Measurements from ENCODE around the gene MMP11.
A peak's percentile ranks its signal among the peaks of the same experiment; 100 is the strongest.
"Not testable (repeated sequence)": the region's sequence is repeated elsewhere in the genome, so short reads cannot be mapped to it uniquely, and the experiment has no call there.

The MMP11 gene, protein sequence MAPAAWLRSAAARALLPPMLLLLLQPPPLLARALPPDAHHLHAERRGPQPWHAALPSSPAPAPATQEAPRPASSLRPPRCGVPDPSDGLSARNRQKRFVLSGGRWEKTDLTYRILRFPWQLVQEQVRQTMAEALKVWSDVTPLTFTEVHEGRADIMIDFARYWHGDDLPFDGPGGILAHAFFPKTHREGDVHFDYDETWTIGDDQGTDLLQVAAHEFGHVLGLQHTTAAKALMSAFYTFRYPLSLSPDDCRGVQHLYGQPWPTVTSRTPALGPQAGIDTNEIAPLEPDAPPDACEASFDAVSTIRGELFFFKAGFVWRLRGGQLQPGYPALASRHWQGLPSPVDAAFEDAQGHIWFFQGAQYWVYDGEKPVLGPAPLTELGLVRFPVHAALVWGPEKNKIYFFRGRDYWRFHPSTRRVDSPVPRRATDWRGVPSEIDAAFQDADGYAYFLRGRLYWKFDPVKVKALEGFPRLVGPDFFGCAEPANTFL

DNA sequence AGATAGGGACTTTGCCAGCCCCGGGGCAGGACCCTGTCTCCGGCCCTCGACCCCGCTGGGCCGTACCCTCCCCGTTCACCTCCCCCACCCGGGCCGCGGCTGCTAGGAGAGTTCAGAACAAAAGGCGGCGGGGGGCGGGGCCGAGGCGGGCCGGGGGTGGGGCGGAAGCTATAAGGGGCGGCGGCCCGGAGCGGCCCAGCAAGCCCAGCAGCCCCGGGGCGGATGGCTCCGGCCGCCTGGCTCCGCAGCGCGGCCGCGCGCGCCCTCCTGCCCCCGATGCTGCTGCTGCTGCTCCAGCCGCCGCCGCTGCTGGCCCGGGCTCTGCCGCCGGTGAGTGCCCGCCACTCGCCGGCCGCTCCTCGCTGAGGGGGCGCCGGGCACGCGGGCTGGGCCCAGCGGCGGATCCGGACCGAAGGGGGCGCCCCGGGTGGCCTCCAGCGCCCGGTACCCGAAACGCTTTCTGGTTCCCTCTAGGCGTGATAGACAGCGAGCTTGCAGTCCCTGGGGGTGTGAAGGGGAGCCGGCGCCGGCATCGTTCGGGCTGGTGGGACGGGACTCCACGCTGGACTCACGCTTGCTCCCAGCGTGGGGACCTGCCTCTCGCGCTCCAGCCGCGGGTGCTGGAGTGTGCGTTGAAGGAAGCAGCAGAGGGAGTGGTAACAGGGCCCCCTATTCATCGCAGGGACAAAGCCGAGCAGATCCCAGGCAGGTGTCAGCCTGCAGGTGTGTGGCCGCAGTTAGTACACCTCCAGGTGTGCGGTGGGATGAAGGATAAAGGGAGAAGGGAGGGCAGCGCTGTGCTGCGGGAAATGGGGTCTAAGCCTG is at the start of gene MMP11:
MMP11 (plus strand) TSS at position 201 of the 825 bp plus-strand sequence; CDS start at position 223, 22 bp downstream.
- DNase-seq (ENCODE audit: low read depth): peak; percentile 67

DNA sequence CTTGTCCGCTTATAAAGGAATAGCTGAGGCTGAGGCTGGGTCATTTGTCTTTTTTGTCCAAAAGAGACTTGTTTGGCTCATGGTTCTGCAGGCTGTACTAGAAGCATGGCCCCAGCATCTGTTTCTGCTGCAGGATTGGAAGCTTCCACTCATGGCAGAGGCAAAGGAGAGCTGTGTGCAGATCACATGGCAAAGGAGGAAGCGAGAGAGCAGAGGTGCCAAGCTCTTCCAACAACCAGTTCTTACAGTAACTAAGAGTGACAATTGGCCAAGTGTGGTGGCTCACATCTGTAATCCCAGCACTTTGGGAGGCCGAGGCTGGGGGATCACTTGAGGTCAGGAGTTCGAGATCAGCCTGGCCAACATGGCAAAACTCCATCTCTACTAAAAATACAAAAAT is 44.5 kb upstream of the MMP11 start:
- DNase-seq (ENCODE audit: low read depth): not testable (repeated sequence)

DNA sequence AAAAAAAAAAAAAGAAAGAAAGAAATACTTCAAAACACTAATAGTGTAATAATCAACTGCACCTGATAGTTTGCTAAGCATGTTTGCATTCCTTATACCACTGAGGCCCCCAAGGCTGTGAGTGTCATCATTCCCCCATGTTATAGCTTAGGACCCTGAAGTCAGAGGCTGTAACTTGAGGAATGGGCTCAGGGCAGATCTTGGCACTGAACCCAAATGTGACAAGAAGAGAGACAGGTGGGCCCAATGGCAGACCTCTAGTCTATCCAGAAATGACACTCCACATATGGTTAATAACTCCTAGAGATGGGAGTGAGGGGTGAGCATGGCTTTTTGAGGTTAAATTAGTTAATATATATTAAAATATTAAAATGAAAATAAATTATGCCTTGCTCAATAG is 35.0 kb upstream of the MMP11 start:
- no peak for DNase-seq (ENCODE audit: low read depth)

DNA sequence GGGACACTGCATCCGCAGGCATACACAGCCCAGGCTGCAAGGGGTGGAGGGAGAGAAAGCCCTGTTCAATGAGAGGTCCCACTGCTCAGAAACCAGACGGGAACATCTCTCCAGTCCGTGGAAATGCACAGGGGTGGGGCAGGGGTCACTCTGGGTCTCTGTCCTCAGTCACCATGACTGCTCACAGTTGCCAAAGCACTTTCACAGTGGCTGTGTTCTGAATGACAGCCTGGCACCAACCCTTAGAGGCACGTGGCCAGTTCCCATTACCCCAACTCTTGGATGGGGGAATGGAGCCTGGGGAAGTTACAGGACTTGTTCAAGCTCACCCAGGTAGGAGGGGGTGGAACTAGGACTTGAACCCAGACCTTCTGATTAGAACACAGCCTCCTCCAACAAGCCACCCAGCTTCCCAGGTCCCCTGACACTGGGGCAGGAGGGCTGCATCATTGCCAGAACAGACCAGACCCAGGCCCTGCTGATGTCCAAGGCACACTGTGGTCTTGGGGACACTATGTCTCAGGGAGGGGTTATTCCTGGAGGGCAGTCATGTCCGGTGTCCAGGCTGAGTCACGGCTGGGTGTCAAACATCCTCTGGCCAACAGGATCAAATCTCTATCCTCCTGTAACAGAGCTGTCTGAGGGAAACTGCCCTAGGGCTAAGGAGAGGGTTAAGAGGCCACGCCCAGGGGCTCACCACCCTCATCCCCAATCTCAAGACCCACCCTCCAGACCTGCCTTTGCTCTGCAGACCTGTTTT is 30.0 kb upstream of the MMP11 start:
- no peak for DNase-seq (ENCODE audit: low read depth)

DNA sequence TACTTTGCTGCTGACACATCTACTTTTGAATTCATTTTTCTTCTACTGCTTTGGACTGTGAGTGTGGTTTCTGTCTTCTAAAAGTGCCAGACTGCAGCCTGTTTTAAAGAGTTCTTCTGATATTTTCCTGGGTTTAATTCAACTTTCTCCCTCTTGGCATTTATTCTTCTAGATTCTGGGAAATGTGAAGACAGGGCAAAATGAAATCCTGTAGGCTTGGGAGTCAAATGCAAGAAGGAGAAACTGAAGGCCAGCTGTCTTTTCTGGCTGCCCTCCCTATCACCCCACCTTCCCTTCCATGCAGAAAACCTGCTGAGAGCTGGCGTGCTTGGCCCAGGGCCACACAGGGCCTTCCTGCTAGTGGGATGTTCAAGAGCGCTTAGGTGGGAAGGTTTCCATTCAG is 29.3 kb upstream of the MMP11 start:
- no peak for DNase-seq (ENCODE audit: low read depth)

DNA sequence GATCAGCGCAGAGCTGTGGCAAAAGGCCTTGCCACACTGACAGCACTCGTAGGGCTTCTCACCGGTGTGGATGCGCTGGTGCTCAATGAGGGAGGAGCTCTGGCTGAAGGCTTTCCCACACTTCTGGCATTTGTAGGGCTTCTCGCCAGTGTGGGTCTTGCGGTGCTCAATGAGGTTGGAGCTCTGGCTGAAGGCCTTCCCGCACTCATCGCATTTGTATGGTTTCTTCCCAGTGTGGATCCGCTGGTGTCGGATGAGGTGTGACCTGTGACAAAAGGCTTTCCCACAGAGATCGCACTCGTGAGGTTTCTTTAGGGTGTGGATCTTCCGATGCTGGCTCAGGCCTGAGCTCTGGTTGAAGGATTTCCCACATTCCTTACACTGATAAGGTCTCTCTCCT is 28.6 kb upstream of the MMP11 start:
- DNase-seq (ENCODE audit: low read depth): no peak

DNA sequence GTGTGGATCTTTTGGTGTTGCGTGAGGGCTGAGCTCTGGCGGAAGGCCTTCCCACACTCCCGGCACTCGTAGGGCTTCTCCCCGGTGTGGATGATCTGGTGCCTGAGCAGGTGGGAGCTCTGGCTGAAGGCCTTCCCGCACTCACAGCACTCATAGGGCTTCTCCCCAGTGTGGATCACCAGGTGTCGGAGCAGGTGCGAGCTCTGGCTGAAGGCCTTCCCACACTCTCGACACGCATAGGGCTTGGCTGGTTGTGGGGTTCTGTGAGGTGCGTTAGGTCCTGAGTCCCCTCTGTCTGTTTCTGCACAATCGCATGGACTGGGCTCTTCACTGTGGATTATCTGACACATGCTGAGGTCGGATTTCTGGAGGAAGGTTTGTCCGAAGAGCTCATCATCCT is 28.2 kb upstream of the MMP11 start:
- no peak for DNase-seq (ENCODE audit: low read depth)

DNA sequence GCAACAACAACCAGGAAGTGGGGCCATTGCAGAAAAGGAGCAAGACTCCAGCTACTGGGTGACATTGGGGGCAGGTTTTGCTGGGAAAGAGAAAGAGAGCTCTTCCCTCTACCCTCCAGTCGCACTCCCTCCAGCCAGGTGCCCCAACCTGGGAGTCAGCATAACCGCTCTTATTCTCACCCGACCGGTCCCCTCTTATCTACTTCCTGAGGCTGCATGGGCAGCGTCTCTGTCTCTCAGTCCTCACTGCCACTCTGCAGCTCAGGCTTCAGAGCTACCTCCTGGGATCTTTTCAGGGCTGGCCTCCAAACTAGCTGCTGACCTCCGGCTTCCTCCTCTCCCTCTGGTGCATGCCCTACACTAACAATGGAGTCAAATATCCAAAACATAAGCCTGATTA is 26.9 kb upstream of the MMP11 start:
- DNase-seq (ENCODE audit: low read depth): no peak

DNA sequence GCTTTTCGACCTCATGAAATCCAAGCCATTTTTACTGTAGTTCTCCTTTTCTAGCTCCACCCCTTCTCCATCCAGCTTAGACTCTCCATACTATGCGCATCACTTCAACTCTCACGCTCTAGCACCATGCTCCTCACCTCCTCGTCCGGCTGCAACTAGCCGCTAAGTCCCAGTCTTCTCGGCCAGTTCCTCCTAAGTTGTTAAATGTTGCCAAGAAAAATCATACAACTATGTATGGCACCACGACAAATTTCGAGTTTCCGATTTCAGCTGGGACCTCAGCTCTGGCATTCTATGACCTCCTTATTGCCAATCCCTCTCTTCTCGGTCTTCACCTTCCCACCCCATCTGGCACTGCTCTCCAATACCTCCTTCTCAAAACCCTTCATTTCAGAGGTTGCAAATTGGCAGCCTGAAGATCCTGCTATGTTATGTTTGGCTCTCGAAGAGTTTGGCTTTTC is 22.8 kb upstream of the MMP11 start:
- DNase-seq (ENCODE audit: low read depth): no peak

DNA sequence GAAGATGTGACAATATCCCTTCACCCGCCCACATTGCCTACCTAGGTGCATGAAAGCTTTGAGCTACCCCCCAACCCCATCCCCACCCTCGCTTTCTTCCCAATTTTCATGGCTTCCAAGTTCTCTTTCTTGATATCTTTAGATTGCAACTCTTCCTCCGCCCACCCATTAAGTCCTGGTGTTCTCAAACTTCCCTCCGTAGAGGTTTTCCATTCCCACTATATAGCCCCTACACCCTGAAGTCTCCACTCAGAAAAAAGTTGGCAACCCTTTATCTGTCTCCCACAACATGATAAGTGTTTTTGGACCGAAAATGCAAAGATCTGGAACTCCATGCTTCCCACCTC is 22.3 kb upstream of the MMP11 start:
- no peak for DNase-seq (ENCODE audit: low read depth)

DNA sequence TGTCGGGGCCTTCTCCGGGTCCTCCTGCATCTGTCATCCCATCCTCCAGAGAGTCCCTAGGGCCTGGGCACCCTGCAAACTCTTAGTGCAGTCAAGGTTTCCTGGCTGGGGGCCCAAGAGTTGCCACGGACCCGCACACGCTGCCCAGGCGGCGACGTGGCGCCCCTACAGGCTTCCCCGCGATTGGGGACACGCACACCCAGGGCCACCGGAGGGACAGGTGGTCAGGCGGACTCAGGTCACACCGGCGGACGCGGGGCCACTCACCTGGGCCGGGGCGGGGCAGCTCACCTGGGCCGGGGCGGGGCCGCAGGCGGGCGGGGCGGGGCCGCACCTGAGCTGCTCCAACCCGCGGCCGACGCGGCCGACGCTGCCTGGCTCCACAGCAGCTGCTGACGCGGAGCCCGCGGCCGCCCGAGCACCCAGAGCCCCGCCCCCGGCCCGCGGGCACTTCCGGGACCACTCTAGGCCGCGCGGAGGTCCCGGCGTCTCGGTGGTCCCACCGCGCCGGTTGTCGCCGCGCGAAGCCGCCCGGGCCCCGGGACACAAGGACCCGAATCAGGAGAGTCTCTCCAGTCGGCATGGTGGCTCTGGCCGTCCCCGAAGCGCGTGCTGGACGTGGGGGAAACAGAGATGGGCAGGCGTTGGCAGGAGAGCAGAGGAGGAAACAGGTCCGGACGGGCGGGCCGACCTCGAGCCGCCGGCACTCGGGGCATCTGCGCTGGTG is 21.8 kb upstream of the MMP11 start, which contains the start of gene ZNF70:
ZNF70 (minus strand) TSS at position 399 of the 727 bp plus-strand sequence. CDS start 5,972 bp downstream, outside the sequence.
- DNase-seq (ENCODE audit: low read depth): peak; percentile 83

DNA sequence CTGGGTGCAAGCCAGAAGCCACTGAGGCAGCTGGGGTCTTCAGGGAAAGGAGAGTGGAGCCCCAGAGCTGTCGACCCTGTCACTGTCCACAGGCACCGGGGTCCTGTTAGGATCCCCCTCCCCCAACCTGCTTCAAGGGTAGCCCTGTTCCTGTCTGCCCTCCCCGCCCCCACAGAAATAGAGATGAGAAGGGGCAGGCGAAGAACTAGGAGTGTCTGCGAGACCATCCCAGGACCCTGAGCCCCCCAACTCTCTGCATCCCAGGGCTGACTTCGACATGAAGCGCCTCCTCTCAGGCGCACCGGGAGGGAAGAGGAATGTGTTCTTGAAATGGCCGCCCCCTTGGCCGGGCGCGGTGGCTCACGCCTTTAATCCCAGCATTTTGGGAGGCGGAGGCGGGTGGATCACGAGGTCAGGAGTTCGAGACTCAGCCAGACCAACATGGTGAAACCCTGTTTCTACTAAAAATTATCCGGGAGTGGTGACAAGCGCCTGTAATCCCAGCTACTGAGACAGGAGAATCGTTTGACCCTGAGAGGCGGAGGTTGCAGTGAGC is 21.1 kb upstream of the MMP11 start:
- no peak for DNase-seq (ENCODE audit: low read depth)

DNA sequence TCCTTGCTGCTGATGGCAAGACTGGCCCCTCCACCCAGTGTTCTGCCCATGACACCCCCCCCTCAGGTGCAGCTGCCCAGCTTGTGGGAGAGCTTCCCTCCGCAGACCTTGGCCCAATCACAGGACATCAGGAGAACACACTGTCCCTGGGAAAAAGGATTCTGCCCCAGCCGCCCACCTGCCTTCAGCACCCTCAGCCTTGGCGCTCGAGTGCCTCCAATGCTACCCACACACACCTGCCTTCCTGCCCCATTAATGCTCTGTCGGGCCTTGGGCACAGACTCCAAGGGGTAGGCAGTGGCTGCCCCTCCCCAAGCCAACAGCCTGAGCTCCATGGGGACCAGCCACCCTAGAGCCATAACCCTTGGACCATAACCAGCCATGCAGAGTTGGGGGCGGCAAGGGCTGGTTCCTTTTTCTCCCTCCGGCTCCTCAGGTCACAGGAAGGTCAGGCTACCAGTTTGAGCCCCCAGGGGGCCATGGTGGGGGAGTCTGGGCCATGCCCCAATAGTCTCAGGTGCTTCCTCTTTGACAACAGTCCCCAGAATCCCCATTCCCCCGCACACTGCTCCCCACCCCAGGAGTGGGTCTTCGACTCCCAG is 20.5 kb upstream of the MMP11 start:
- DNase-seq (ENCODE audit: low read depth): no peak

DNA sequence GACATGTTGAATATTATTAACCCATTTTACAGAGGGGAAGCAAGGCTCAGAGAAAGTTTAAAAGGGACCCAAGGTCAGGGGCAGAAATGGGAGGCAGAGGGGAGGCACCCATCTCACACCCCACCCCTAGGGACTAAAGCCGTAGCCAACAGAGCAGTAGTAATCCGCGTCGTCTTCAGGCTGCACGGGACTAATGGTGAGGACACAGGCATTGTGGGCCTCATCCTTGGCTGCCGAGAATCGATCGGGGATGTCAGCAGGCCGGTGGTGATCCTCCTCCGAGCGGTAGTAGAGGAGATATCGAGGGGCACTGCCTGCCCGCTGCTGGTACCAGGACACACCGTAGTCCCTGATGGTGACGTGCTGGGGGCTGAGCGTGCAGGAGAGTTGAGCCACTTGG is 19.9 kb upstream of the MMP11 start:
- no peak for DNase-seq (ENCODE audit: low read depth)

DNA sequence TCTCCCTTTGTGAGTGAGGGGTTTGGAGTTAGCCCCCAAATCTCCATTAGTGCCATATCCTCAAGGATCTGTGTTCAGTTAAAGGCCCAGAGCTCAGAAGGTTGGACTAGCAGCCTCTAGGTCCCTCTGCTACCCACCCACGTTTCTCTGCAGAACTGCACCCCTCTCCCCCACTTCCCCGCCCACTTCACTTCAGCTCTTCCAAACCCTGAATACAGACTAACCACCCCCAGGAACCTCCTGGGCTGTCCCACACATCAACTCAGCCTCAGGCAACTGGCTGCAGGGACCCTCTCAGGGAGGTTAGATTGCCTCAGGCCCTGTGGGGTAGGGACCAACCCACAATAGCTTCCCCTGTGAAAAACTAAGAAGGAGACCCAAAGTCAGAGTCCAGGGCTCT is 19.3 kb upstream of the MMP11 start:
- DNase-seq (ENCODE audit: low read depth): no peak

DNA sequence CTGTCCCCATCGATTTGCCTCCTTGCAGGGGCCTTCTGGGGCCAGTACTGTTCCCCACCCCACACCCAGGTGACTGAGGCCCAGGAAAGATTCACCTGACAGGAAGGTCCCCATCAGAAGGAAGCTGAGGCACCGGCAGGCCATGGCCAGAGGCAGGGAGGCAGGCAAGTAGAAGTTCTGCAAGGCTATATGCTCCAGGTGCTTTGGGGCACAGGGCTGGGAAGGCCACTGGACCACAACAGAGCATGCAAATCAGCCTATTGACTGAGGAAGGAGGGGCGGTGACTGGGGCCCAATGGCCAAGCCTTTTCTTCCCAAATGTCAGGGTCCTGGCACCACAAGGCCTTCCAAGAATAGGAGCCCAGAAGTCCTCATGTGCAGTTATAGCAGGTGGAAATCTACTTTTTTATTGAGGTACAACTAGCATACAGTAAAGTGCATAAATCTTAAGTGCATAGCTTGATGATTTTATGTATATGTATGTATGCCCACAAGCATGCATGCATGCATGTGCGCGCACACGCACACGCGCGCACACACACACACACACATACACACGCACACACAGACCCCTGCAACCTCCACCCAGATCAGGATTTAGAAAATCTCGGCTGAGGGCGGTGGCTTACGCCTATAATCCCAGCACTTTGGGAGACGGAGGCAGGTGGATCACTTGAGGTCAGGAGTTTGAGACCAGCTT is 18.3 kb upstream of the MMP11 start, which contains the start of gene VPREB3:
VPREB3 (minus strand) TSS at position 206 of the 700 bp plus-strand sequence; CDS start at position 144, 62 bp downstream.
- no peak for DNase-seq (ENCODE audit: low read depth)

DNA sequence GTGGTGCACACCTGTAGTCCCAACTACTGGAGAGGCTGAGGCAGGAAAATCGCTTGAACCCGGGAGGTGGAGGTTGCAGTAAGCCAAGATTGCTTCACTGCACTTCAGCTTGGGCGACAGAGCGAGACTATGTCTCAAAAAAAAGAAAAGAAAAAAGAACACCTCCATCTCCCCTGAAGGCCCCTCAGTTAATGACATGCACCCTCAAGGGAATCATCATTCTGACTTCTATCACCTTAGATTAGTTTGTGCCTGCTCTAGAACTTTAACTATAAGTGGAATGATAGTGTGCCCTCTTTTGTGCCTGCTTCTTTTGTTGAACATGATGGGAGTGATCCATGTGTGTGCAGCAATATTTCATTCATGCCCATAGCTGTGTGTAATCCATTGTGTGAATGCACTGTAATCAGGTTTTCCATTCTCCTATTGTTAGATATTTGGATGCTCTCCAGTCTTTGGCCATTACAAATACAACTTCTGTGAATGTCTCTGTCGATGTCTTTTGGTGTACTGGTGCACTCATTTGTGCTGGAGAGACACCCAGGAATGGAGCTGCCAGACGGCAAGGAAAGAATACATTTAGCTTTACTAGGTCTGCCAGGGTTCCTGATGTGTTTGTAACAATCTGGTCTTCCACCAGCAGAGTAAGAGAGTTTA is 17.5 kb upstream of the MMP11 start:
- no peak for DNase-seq (ENCODE audit: low read depth)

DNA sequence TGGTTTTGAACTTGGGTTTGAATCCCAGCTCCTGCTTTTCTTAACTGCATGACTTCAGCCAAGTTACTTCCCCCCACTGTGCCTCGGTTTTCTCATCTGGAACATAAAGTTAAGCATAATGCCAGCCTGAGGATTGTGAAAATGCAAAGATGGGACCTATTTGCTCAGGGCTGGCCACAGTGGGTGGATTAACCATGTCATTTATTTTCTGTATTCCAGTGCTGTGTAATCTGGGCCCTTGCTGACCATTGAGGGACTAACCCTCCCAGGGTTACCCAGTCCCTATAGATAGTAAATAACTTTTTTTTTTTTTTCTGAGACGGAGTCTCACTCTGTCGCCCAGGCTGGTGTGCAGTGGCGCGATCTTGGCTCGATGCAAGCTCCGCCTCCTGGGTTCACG is 16.9 kb upstream of the MMP11 start:
- DNase-seq (ENCODE audit: low read depth): no peak

DNA sequence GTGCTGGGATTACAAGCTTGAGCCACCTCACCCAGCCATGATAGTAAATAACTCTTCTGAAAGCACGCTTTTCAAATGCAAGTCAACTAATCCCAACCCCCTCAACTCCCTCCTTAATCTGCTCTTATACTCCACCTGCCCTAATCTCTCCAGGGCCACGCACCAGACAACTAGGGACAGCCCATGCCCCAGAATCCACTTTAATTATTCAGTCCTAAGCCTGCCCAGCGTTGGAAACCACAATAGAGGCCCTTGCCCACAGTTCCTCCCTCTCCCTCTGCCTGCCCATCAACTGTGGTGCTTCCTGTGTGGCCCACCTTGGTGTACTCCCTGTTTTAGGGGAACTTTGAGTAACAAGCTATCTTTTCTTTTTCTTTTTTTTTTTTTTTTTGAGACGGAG is 15.8 kb upstream of the MMP11 start:
- DNase-seq (ENCODE audit: low read depth): no peak

DNA sequence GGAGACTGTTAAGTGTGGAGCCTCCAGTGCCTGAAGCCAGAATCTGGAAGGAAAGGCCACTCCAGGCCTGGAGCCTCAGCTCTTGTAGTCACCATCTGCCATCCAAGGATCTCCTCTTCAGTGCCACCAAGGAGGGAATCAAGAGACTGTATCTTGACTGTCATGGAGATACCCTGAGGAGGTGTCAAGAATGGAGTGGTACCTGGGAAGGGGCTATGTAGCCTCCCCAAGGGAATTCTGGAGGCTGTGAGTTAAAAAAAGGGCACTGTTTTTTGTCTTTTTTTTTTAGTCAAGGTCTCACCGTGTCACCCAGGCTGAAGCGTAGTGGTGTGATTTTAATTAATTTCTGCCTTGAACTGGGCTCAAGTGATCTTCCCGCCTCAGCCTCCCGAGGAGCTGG is 13.1 kb upstream of the MMP11 start:
- DNase-seq (ENCODE audit: low read depth): no peak
